HCT116 (cell line): Measurements from ENCODE around the gene VEPH1. TPM values are rescaled to one million over a fixed set of nuclear protein-coding genes. Genes with fewer than 3 reads are reported as not detected.

Source experiments
- ATAC-seq: fragments of 200-7000 bp; cut with Tn5 transposase; 2 replicates; pipeline ENCODE4 v1.9.1; 2020; ENCODE audit warnings: mild to moderate bottlenecking, moderate library complexity
- BruUV-seq: library from RNA; stranded (reverse); fragments of 400-500 nt; replicated peaks from 2 replicates; lab custom pipeline; 2021; lab: Mats Ljungman, UMichigan
- CTCF ChIA-PET: fragments of 300-600 bp; sonication (Branson Sonifier 250); formaldehyde crosslinking; loops from one replicate; lab custom pipeline; 2021; ENCODE audit warnings: antibody characterized with exemption; lab: Charles Lee
- POLR2A ChIA-PET: fragments of 300-600, 350-600 bp; sonication (Branson Sonifier 250); formaldehyde crosslinking; loops from one replicate; lab custom pipeline; 2021; ENCODE audit warnings: antibody characterized with exemption; lab: Charles Lee
- RAD21 ChIA-PET, 2 experiments: fragments of 300-600 bp; sonication (Branson Sonifier 250); formaldehyde crosslinking; loops; one replicate each; lab custom pipeline; 2023; ENCODE audit warnings: low total read pairs in 2 of 2; ENCODE audit not compliant: uncharacterized antibody in 2 of 2, unreplicated experiment in 2 of 2, low non-redundant PET in 1 of 2; lab: Charles Lee
- DNase-seq: peaks from one replicate; pipeline ENCODE4 v3.0.0-alpha.2; 2010; ENCODE audit warnings: low read depth, low spot score
- H2AFZ ChIP-seq: fragments of 200-600 bp; shearing (Covaris generic), sonication (generic); 2 replicates; pipeline ENCODE4 v1.6.1; 2017; ENCODE audit warnings: low read depth, mixed run types, mixed read lengths, antibody characterized with exemption, low read length; ENCODE audit not compliant: poor library complexity, severe bottlenecking
- H3K27ac ChIP-seq: 2 replicates; pipeline ENCODE4 v1.5.1; 2012; ENCODE audit warnings: low read depth, low read length
- H3K27me3 ChIP-seq: fragments of 200-600 bp; sonication (generic); 2 replicates; pipeline ENCODE4 v1.6.1; 2016; ENCODE audit warnings: mixed run types, low read length, mixed read lengths; ENCODE audit not compliant: insufficient read depth
- H3K36me3 ChIP-seq, 2 experiments: fragments of 200-500 bp in 1 of 2; fragments of 200-600 bp in 1 of 2; sonication (Bioruptor generic) in 1 of 2; sonication (generic) in 1 of 2; 2 replicates each; pipeline versions ENCODE4 v1.5.1 to v1.6.1; 2014 to 2016; ENCODE audit warnings: low read length in 2 of 2, inconsistent platforms in 1 of 2, mixed read lengths in 1 of 2, mixed run types in 1 of 2; ENCODE audit not compliant: insufficient read depth in 2 of 2, control insufficient read depth in 1 of 2
- H3K4me1 ChIP-seq, 2 experiments: fragments of 200-600 bp in 1 of 2; sonication (generic) in 1 of 2; 2 replicates each; pipeline versions ENCODE4 v1.5.1 to v1.6.1; 2012 to 2017; ENCODE audit warnings: low read length in 2 of 2, inconsistent platforms in 1 of 2, mild to moderate bottlenecking in 1 of 2, mixed read lengths in 1 of 2, mixed run types in 1 of 2, moderate library complexity in 1 of 2; ENCODE audit not compliant: insufficient read depth in 2 of 2, control insufficient read depth in 1 of 2
- H3K4me2 ChIP-seq: fragments of 200-600 bp; sonication (generic); 2 replicates; pipeline ENCODE4 v1.6.1; 2017; ENCODE audit warnings: mixed run types, low read length, mixed read lengths
- H3K4me3 ChIP-seq, 2 experiments: fragments of 200-600 bp in 1 of 2; sonication (generic) in 1 of 2; replicated peaks in 1 of 2; 2 replicates each; pipeline ENCODE4 v1.5.1; 2011 to 2016; ENCODE audit warnings: low read length in 2 of 2, control low read depth in 1 of 2, low read depth in 1 of 2, mild to moderate bottlenecking in 1 of 2, mixed read lengths in 1 of 2, mixed run types in 1 of 2
- H3K79me2 ChIP-seq: fragments of 200-600 bp; sonication (generic); 2 replicates; pipeline ENCODE4 v1.6.1; 2017; ENCODE audit warnings: mild to moderate bottlenecking, mixed run types, low read length, moderate library complexity, mixed read lengths; ENCODE audit not compliant: insufficient read depth
- H3K9ac ChIP-seq: fragments of 200-600 bp; sonication (generic); 2 replicates; pipeline ENCODE4 v1.6.1; 2016; ENCODE audit warnings: low read length, mixed read lengths
- H3K9me2 ChIP-seq: fragments of 200-600 bp; sonication (generic), shearing (Covaris generic); 2 replicates; pipeline ENCODE4 v1.6.1; 2017; ENCODE audit warnings: mixed run types, mild to moderate bottlenecking, moderate library complexity; ENCODE audit not compliant: insufficient read depth
- H3K9me3 ChIP-seq, 2 experiments: fragments of 200-500 bp in 1 of 2; fragments of 200-600 bp in 1 of 2; sonication (Bioruptor generic) in 1 of 2; sonication (generic) in 1 of 2; 2 replicates each; pipeline ENCODE4 v1.6.1; 2014 to 2017; ENCODE audit warnings: low read length in 2 of 2, mixed read lengths in 2 of 2, inconsistent platforms in 1 of 2, low read depth in 1 of 2, mild to moderate bottlenecking in 1 of 2, mixed run types in 1 of 2, moderate library complexity in 1 of 2; ENCODE audit not compliant: control insufficient read depth in 1 of 2, insufficient read depth in 1 of 2
- H4K20me1 ChIP-seq: fragments of 200-600 bp; sonication (generic), shearing (Covaris generic); 2 replicates; pipeline ENCODE4 v1.6.1; 2017; ENCODE audit warnings: mixed run types, mild to moderate bottlenecking, moderate library complexity; ENCODE audit not compliant: insufficient read depth
- ATF3 ChIP-seq: IDR thresholded peaks from 2 replicates; pipeline ENCODE4 v1.6.1; 2012
- CBX3 ChIP-seq: IDR thresholded peaks from 2 replicates; pipeline ENCODE4 v1.6.1; 2012; ENCODE audit warnings: low read depth
- CEBPB ChIP-seq: IDR thresholded peaks from 2 replicates; pipeline ENCODE4 v1.6.1; 2012; ENCODE audit warnings: low read depth
- EGR1 ChIP-seq: IDR thresholded peaks from 2 replicates; pipeline ENCODE4 v1.6.1; 2012; ENCODE audit warnings: low read depth
- EZH2phosphoT487 ChIP-seq: fragments of 200-600 bp; IDR thresholded peaks from 2 replicates; pipeline ENCODE4 v1.6.1; 2018; ENCODE audit warnings: antibody characterized with exemption, borderline replicate concordance
- JUND ChIP-seq: IDR thresholded peaks from 2 replicates; pipeline ENCODE4 v1.6.1; 2012
- MAX ChIP-seq: IDR thresholded peaks from 2 replicates; pipeline ENCODE4 v1.6.1; 2012
- POLR2A ChIP-seq: IDR thresholded peaks from 2 replicates; pipeline ENCODE4 v1.7.0; 2011; ENCODE audit warnings: borderline replicate concordance; ENCODE audit not compliant: insufficient read depth, insufficient read length; ENCODE audit errors: extremely low read depth
- POLR2AphosphoS5 ChIP-seq: IDR thresholded peaks from 2 replicates; pipeline ENCODE4 v1.6.1; 2011; ENCODE audit warnings: mild to moderate bottlenecking, low read depth, low read length, moderate library complexity
- RAD21 ChIP-seq: IDR thresholded peaks from 2 replicates; pipeline ENCODE4 v1.6.1; 2012; ENCODE audit warnings: low read depth, mild to moderate bottlenecking
- SIN3A ChIP-seq: IDR thresholded peaks from 2 replicates; pipeline ENCODE4 v1.6.1; 2012; ENCODE audit warnings: low read depth
- SP1 ChIP-seq: IDR thresholded peaks from 2 replicates; pipeline ENCODE4 v1.6.1; 2012; ENCODE audit warnings: low read depth
- TCF7L2 ChIP-seq: IDR thresholded peaks from 2 replicates; pipeline ENCODE4 v1.7.0; 2011; ENCODE audit warnings: borderline replicate concordance, inconsistent platforms; ENCODE audit not compliant: insufficient read depth, insufficient read length; ENCODE audit errors: extremely low read depth
- YY1 ChIP-seq: IDR thresholded peaks from 2 replicates; pipeline ENCODE4 v1.6.1; 2011; ENCODE audit warnings: low read length, low read depth, moderate library complexity, mild to moderate bottlenecking; ENCODE audit not compliant: insufficient replicate concordance; ENCODE audit errors: extremely low read depth
- ZBTB33 ChIP-seq: IDR thresholded peaks from 2 replicates; pipeline ENCODE4 v1.6.1; 2011; ENCODE audit warnings: mild to moderate bottlenecking, low read length, moderate library complexity; ENCODE audit not compliant: insufficient replicate concordance; ENCODE audit errors: extremely low read depth
- ZFX ChIP-seq: fragments of 450-650 bp; IDR thresholded peaks from 2 replicates; pipeline ENCODE4 v1.6.1; 2017
- intact Hi-C: fragments of 100-400 bp; cut with micrococcal nuclease; formaldehyde crosslinking; loops from 2 replicates; pipeline ENCODE4 v1.10.0; 2022
- total RNA-seq: library from RNA; stranded (reverse); gene quantifications from one replicate; pipeline ENCODE4 v1.2.1, GENCODE V29; 2021; ENCODE audit not compliant: unreplicated experiment

VEPH1 gene
- total RNA-seq, 1 experiment from 2014 or later: 4.9 TPM

- no TSS peak for BruUV-seq
- Histone ChIP-seq H3K27me3 (no peaks in the 10 kb centered on the region), H3K9me3 (no peaks in the 10 kb centered on the region), H3K27ac (no peak overlapping the region), H3K4me2 (no peak overlapping the region), H3K79me2 (no peaks in the 10 kb centered on the region), H4K20me1 (no peaks in the 10 kb centered on the region), H3K9ac (no peak overlapping the region), H2AFZ (no peak overlapping the region), H3K36me3 (no peaks in the 10 kb centered on the region), H3K9me2 (no peaks in the 10 kb centered on the region), H3K4me1 (no peaks in the 10 kb centered on the region), H3K4me3 (no peak overlapping the region)
- ATAC-seq: no peak
- RAD21 ChIA-PET: no interaction called here
- intact Hi-C loops: no loop called here
- DNase-seq: no peak
- TF ChIP-seq SIN3A (no peak), JUND (no peak), ATF3 (no peak)
- CTCF ChIA-PET: no interaction called here
- POLR2A ChIA-PET: no interaction called here
These were observed 114.2 kb downstream of the VEPH1 start for GRCh38 chr3:157388976-157389375.

GRCh38 chr3:157387708-157388435, 115.3 kb downstream of the VEPH1 start:
- intact Hi-C loops: no loop called here
- no peak overlapping the region for H3K4me3 ChIP-seq
- ChIA-PET CTCF (no interaction called here), RAD21 (no interaction called here), POLR2A (no interaction called here)
- no peaks in the 10 kb centered on the region for H3K27me3 ChIP-seq
- no peak overlapping the region for H3K9ac ChIP-seq
- no peaks in the 10 kb centered on the region for H3K4me1 ChIP-seq
- no peaks in the 10 kb centered on the region for H3K9me3 ChIP-seq
- no peaks in the 10 kb centered on the region for H3K79me2 ChIP-seq
- no peak for DNase-seq
- BruUV-seq: no TSS peak
- H4K20me1 ChIP-seq: no peaks in the 10 kb centered on the region
- no peaks in the 10 kb centered on the region for H3K9me2 ChIP-seq
- TF ChIP-seq EGR1 (no peak), CBX3 (no peak), SP1 (no peak), TCF7L2 (no peak), ZFX (no peak), CEBPB (no peak), POLR2A (no peak), RAD21 (no peak), SIN3A (no peak), EZH2phosphoT487 (no peak), ZBTB33 (no peak), MAX (no peak), YY1 (no peak), POLR2AphosphoS5 (no peak)
- TF ChIP-seq, all 23 proteins: peak for 0
- no peak for ATAC-seq
- Histone ChIP-seq H3K27ac (no peak overlapping the region), H3K4me2 (no peak overlapping the region), H2AFZ (no peak overlapping the region), H3K36me3 (no peaks in the 10 kb centered on the region)
